OCI-LY1 (cell line): ENCODE data around the gene OLFM1.

ENCODE experiments used
- CTCF ChIP-seq: fragments of 200-600 bp; sonication (generic), shearing (Covaris generic); IDR thresholded peaks from 2 replicates; pipeline ENCODE4 v1.5.1; 2017; ENCODE audit warnings: mild to moderate bottlenecking, antibody characterized with exemption, low read length, moderate library complexity, mixed read lengths
- EZH2 ChIP-seq: fragments of 200-600 bp; sonication (generic), shearing (Covaris generic); IDR thresholded peaks from 2 replicates; pipeline ENCODE4 v1.8.0; 2017; ENCODE audit warnings: borderline replicate concordance, mixed run types, mild to moderate bottlenecking, antibody characterized with exemption, low read length, moderate library complexity, mixed read lengths

GRCh38 chr9:135159801-135160200 lies 72.3 kb downstream of the OLFM1 start:
- TF ChIP-seq CTCF (no peak), EZH2 (no peak)
